ENCODE results near the gene MAVS. TPM values are rescaled to one million over a fixed set of nuclear protein-coding genes. Genes with fewer than 3 reads are reported as not detected.
"Not testable (repeated sequence)": the region's sequence is repeated elsewhere in the genome, so short reads cannot be mapped to it uniquely, and the experiment has no call there.

MAVS gene
- total RNA-seq, 1 donor from 2014 or later: 14.7 TPM

DNA sequence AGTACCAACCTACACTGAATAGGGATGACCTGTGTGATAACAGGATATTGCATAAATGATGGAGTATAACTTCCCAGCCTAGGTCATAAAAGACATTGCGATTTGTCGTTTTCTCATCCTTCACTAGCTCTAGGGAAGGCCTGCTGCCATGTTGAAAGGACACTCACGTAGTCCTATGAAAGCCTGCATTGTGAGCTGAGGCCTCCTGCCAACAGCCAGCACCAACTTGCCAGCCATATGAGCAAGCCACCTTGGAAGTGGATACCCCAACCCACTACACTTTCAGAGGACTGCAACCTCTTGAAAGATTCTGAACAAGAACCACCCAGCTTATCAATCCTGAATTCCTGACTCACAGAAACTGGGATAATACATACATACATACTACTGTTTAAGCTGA, 39.1 kb downstream of the MAVS start:
- no peak for DNase-seq (ENCODE audit: low spot score)

DNA sequence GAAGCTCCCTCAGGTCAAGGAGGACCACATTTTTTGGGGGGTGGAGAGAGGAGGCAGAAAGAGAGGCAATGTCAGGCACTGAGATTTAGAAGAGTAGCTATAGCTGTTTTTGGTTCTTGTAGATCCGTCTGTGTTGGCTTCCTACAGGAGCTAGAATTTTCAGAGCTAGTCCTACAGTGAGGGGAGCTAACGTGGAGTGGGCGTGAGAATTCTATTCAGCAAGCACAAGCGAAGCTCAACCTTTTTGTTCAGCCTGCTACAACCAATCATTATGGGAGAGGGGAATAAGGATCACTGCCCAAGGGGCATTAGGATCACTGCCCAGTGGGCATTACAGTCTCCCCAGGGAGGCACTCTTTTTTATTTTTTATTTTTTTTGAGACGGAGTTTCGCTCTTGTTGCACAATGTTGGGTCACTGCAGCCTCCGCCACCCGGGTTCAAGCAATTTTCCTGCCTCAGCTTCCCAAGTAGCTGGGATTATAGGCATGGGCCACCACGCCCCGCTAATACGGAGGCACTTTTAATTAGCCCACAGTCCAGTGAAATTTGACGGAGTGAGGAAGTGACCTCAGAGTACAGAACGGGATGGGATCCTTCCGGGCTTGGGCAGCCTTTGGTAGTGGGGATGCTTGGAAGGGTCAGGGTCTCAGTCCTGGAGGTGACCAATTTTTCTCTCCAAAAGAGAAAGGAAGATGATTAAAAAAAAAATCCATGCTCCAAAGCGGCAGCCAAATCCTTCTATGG, 41.4 kb downstream of the MAVS start:
- DNase-seq (ENCODE audit: low spot score): no peak

DNA sequence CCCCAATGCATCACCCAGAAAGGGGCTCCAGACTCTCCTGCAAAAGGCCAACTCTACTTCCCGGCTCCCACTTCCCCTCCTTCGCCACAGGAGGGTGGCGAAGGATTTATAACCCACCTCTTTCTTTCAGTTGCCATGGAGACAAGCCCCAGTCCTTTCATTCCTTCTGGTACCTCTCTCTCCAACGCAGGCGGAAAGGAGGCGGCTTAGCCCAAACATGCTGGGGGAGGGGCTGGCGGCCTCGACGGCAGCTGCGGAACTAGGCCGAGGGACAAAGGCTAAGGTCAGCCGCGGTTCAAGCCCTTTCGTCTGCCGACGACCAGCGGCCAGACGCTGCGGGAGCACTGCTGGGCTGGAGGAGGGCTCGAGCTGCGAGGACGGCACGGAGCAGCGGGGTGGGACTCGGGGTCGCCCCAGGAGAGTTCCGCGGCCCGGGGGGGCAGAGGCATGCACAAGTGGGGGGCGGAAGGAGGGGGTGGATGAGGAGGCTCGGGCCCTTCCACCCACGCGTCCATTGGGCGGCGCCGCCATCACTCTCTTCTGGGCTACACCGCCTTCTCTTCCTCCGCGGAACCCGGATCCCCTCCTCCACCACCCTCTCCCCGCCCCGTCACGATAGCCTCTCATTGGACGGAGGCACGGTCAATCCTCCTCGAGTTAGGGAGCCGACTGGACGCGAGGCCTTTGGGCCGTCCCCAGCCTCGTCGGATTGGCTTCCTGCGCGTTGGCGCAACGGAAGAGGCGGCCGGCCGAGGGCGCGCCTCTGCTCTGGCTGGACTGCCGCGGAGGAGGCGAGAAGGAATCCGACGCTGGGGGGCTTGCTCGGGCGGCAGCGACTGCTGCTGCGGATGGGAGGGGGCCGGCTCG, 42.2 kb downstream of the MAVS start, which contains the start of gene PANK2:
Gene PANK2 (plus strand): TSS at position 766 of the 867 bp plus-strand sequence.
- DNase-seq (ENCODE audit: low spot score): peak; percentile 100

DNA sequence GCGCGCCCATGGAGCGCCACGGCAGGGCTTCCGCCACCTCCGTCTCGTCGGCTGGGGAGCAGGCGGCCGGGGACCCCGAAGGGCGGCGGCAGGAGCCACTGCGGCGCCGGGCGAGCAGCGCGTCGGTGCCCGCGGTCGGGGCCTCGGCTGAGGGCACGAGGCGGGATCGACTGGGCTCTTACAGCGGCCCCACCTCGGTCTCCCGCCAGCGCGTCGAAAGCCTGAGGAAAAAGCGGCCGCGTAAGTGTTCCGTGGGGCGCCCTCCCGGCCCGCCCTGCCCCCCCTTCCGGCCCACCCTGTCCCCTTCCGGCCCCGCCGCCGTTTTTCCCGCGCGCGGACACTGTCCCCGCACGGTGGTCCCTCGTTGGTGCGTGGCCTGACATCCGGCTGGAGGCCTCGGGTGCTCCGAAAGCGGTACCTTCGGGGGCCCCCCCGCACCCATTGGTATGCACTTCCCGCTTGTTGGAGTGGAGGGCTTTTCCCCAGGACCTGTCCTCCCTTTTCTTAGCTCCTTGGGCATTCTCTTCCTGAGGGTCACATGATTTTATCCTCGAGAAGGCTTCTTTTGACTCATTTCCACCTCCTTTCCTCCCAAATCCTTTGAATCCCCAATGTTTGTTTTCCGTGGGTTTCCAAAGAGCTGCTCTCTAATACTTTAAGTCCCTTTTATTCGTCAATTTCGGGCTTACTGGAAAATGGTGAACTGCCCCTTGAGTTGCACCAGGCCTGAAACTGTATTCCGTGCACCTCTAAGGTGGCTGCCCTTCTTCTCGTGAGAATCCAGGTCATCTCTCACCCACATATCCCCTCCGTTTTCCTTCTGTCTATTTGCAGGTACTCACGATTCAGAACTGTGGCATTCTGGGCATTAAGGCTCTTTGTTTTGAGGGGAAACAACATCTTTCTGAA, 43.1 kb downstream of the MAVS start:
- DNase-seq (ENCODE audit: low spot score): no peak

DNA sequence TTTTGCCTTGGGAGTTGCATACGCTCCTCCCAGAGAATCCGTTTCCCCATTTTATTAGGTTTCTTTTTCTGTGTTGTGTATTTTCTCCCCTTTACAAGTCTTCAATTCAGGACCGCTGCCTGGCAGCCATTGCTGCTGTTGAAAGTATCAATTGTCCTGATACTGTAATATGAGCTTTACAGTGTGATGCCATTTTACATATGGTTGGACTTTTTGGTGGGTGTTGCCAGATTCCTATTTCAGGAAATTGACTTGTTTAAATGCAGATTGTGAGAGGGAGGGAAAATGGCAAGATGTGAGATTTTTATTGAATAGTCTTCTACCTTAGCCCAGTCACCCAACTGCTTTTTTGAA, 43.7 kb downstream of the MAVS start:
- DNase-seq (ENCODE audit: low spot score): peak; percentile 35

DNA sequence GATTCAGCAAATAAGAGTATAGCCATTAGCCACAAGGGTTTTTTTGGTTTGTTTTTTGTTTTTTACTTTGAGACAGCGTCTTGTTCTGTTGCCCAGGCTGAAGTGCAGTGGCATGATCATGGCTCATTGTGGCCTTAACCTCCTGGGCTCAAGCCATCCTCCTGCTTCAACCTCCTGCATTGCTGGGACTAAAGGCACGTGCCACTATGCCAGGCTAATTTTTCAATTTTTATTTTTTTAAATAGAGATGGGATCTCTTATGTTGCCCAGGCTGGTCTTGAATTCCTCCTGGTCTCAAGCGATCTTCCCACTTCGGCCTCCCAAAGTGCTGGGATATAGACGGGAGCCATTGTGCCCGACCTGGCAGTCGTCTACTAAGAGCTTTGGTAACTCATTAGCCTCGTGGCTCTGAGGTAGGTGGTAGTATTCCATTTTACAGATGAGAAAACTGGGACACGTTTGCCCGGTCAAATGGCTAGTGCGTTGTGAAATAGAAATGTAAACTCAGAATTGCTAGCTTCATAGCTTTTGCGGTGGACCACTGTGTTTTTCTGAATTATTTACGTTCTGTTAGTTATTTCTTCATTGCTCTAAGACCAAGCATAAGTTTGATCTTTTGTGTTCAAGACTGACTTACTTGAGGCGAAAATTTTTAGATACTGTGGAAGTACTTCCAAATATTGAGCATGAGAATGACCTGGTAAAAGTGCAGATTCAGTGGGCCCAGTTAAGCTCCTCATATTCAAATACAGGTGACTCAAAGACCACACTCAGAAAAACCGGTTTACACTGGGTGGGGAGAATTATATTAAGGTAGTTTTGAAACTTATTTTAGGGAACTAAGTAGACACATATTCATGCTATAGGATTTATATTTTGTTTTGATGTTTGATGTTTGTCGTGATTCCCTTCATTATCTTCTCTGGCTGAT, 44.6 kb downstream of the MAVS start:
- no peak for DNase-seq (ENCODE audit: low spot score)

DNA sequence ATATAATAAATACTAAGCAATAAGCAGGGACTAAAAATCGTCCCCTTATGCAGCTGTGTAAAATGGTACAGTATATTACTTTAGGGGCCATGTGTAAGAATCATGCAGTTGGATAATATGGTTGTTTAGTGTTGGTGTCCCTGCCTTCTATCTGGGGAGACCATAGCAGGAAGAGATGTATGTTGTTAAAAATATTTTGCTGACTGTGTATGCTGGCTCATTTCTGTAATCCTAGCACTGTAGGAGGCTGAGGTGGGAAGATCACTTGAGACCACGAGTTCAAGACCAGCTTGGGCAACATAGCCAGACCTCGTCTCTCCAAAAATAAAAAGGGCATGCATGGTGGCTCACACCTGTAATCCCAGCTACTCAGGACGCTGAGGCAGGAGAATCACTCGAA, 48.2 kb downstream of the MAVS start:
- DNase-seq (ENCODE audit: low spot score): no peak

DNA sequence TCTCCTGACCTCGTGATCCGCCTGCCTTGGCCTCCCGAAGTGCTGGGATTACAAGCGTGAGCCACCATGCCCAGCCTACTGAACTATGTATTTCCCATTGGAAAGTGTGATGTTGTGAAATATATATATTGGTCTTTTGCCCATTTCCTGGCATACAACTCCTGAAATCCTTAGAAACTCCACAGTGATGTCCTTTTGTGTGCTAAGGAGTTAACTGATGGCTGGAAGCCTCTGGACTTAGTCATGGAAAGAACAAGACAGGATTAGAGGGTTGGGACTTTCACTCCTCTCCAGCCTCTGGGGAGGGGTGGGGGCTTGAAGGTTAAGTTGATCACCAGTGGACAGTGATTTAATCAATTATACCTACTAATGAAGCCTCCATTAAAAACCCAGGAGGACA, 49.7 kb downstream of the MAVS start:
- DNase-seq (ENCODE audit: low spot score): no peak

DNA sequence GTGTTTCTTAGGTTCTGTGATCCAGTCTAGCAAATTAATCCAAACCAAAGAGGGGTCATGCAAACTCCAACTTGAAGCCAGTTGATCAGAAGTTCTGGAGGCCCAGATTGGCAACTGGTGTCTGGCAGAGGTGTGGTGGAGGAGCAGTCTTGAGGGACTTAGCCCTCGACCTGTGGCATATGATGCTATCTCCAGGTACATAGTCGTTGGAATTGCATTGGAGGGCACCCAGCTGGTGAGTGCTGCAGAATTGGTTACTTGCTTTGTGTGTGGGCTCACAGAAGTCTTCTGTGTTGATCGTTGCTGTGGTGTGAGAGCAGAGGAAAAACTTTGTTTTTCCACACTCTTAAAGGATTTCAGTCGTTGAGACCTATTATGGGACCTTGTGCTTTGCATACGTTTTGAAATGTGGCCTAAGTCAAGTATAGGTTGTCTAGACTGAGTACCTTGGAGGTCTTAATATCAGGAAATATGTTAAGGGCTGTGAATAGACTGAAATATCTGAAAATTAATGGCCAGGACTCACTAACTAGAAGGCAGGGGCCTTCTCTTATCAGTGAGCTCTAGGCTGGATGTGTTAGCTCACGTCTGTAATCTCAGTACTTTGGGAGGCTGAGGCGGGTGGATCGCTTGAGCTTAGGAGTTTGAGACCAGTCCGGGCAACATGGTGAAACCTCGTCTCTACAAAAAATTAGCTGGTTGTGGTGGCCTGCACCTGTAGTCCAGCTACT, 50.4 kb downstream of the MAVS start:
- no peak for DNase-seq (ENCODE audit: low spot score)

DNA sequence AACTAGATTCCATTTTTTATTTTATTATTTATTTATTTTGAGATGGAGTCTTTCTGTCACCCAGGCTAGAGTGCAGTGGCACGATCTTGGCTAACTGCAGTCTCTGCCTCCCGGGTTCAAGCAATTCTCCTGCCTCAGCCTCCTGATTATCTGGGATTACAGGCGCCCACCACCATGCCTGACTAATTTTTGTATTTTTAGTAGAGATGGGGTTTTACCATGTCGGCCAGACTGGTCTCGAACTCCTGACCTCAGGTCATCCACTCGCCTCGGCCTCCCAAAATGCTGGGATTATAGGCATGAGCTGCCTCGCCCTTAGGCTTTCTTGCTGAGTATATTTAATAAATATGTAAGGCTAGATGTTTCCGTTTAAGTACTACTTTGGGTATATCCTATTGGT, 51.5 kb downstream of the MAVS start:
- DNase-seq (ENCODE audit: low spot score): not testable (repeated sequence)

DNA sequence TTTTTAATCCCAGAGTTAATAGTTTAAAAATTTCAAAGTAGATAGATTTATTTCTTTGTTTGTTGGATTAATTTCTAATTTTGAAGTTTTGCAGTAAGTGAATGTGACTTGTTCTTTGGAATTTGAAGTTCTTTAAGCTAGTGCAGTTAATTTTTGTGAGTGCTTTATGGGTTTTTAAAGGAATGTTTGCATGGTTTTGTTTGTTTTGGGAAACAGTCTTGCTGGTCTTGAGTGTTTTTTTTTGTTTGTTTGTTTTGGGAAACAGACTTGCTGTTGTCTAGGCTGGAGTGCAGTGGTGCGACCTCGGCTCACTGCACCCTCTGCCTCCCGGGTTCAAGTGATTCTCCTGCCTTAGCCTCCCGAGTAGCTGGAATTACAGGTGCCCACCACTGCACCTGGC, 52.0 kb downstream of the MAVS start:
- DNase-seq (ENCODE audit: low spot score): no peak

DNA sequence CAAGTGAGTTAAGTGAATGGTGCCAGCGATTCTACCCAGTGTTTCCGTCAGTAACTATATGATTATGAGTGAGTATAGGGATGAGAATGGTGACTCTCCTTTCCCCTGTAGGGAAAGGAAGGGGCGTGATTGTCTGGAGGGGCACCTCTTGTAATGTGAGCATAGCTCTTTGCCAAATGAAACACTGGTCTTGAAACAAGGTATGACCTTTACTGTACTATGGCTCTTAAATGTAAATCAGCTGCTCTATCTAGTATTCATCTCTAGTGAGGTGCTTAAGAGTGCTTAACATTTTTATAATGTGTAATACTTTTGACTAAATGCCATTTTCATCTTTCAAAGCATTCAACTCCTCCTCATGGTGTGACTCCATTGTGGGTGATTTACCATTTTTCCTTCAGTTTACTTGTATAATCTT, 53.6 kb downstream of the MAVS start:
- DNase-seq (ENCODE audit: low spot score): no peak

DNA sequence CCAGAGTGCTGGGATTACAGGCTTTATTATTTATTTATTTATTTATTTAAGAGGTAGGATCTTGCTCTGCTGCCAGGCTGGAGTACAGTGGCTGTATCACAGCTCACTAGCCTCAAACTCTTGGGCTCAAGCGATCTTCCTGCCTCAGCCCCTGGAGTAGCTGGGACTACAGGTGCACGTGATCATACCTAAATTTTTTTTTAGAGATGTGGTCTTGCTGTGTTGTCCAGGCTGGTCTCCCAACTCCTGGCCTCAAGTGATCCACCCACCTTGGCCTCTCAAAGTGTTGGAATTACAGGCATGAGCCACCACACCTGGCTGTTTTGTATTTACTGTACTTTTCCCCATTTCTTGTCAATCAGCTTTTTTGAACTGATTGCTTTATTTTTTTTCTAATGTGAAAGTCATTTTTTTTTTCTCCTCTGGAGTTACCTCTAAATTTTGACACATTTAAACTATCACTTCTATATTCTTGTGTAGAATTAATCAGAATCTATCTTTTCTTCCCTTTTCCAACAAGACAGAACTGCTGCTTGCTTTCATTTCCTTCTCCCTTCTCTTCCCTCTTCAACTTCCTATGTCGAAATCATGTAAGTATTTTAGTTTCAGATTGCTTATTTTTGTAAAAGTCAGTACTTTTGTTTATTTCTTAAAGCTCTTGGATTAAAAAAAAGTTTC, 54.5 kb downstream of the MAVS start:
- peak; percentile 36 for DNase-seq (ENCODE audit: low spot score)

DNA sequence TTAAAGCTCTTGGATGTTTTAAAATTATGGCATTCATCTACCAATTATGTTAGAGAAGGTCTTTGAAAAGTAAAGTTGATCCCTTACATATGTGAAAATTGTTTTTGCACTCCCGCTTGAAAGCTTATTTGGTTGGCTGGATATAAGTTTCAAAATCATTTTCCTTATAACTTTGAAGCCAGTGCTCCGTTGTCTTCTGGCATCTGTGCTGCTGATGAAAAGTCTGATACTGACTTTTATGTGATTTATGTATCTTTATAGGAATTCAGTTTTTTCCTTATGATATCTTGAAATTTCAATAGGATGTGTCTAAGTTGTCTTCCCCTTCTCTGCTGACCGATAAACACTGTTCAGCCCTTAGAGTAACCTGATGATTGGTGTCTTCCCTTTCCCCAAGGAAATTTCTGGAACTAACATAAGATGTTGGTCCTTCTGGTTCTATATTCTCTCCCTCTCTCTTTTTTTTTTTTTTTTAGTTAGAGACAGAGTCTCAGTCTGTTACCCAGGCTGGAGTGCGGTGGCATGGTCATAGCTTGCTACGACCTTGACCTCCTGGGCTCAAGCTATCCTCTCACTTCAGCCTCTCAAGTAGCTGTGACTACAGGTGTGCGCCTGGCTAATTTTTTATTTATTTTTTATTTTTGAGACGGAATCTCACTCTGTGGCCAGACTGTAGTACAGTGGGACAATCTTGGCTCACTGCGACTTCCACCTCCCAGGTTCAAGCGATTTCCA, 55.2 kb downstream of the MAVS start:
- peak; percentile 23 for DNase-seq (ENCODE audit: low spot score)

DNA sequence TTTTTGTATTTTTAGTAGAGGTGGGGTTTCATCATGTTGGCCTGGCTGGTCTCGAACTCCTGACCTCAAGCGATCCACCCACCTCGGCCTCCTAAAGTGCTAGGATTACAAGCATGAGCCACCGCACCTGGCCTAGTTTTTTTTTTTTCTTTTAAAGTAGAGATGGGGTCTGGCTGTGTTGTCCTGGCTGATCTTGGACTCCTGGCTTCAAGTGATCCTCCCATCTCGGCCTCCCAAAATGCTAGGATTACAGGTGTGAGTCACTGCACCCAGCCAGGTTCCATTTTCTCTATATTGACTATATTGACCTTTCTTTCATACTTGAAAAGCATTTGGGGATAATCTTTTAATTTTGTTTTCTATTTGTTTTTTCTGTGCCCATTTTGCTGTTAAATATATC, 55.8 kb downstream of the MAVS start:
- no peak for DNase-seq (ENCODE audit: low spot score)

DNA sequence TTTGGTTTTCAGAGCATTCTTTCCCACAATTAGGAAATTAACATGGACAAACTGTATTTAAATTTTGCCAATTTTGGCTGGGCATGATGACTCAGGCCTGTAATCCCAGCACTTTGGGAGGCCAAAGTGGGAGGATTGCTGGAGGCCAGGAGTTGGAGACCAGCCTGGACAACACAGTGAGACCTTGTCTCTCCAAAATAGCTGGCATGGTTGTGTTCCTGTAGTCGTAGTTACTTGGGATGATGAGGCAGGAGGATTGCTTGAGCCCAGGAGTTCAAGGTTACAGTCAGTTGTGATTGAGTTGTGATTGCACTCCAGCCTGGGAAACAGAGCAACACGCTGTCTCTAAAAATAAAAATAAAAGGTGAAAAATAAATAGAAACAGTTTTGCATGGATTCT, 57.6 kb downstream of the MAVS start:
- no peak for DNase-seq (ENCODE audit: low spot score)

DNA sequence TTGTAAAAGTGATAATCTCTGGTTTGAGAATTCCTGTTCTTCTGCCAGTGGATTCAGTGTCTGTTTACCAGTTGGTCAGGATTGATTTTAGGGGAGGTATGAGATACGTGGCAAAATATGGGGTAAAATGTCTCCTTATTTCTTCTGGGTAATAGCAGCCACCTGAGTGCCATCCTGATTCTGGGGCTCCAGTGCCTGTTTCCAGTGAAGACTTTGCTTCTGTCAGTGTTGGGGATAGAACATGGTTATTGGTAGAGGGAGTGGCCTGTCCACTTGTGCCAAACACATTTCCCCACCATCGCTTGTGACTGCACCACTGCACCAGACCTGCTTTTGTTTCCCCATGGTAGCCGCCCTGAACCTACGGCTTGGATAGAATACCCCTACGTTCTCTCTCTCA, 58.2 kb downstream of the MAVS start:
- no peak for DNase-seq (ENCODE audit: low spot score)
